ENCODE measurements around the gene KMT2A.

DNA sequence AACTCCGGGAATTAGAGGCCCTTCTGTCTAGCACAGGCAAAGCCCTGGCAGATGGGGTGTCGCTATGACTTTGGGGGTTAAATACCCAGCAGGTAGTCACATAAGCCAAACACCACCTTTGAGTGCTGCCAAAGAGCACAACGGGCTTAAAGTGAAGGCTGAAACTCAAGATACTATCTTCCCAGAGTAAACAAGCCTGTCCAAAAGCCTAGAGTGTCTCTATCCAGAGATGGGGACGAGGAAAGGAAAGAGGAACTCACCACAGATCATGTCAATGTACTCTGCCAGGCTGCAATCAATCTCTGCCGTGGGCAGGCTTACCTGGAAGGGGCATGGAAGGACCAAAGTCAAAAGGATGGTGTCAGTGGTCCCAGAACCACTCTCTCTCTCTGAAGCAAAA lies 109.2 kb downstream of the KMT2A start:
- TF ChIP-seq, protein P1, sequence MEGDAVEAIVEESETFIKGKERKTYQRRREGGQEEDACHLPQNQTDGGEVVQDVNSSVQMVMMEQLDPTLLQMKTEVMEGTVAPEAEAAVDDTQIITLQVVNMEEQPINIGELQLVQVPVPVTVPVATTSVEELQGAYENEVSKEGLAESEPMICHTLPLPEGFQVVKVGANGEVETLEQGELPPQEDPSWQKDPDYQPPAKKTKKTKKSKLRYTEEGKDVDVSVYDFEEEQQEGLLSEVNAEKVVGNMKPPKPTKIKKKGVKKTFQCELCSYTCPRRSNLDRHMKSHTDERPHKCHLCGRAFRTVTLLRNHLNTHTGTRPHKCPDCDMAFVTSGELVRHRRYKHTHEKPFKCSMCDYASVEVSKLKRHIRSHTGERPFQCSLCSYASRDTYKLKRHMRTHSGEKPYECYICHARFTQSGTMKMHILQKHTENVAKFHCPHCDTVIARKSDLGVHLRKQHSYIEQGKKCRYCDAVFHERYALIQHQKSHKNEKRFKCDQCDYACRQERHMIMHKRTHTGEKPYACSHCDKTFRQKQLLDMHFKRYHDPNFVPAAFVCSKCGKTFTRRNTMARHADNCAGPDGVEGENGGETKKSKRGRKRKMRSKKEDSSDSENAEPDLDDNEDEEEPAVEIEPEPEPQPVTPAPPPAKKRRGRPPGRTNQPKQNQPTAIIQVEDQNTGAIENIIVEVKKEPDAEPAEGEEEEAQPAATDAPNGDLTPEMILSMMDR (IDR thresholded peaks at IDR 0.05): no peak
- TF ChIP-seq PBX3 (IDR thresholded peaks at IDR 0.05) (no peak), EP300 (IDR thresholded peaks at IDR 0.05) (no peak), POLR2A (IDR thresholded peaks at IDR 0.05; ENCODE audit: low read length) (no peak), HOXA7 (CRISPR knock-in tag; IDR thresholded peaks at IDR 0.05) (no peak), ZFP36 (IDR thresholded peaks at IDR 0.05; ENCODE audit: borderline replicate concordance, partially characterized antibody) (no peak), ZC3H11A (IDR thresholded peaks at IDR 0.05) (no peak)
- TF ChIP-seq, protein P2, sequence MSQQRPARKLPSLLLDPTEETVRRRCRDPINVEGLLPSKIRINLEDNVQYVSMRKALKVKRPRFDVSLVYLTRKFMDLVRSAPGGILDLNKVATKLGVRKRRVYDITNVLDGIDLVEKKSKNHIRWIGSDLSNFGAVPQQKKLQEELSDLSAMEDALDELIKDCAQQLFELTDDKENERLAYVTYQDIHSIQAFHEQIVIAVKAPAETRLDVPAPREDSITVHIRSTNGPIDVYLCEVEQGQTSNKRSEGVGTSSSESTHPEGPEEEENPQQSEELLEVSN (IDR thresholded peaks at IDR 0.05; ENCODE audit: borderline replicate concordance, low read depth): no peak
- TF ChIP-seq, protein P3, sequence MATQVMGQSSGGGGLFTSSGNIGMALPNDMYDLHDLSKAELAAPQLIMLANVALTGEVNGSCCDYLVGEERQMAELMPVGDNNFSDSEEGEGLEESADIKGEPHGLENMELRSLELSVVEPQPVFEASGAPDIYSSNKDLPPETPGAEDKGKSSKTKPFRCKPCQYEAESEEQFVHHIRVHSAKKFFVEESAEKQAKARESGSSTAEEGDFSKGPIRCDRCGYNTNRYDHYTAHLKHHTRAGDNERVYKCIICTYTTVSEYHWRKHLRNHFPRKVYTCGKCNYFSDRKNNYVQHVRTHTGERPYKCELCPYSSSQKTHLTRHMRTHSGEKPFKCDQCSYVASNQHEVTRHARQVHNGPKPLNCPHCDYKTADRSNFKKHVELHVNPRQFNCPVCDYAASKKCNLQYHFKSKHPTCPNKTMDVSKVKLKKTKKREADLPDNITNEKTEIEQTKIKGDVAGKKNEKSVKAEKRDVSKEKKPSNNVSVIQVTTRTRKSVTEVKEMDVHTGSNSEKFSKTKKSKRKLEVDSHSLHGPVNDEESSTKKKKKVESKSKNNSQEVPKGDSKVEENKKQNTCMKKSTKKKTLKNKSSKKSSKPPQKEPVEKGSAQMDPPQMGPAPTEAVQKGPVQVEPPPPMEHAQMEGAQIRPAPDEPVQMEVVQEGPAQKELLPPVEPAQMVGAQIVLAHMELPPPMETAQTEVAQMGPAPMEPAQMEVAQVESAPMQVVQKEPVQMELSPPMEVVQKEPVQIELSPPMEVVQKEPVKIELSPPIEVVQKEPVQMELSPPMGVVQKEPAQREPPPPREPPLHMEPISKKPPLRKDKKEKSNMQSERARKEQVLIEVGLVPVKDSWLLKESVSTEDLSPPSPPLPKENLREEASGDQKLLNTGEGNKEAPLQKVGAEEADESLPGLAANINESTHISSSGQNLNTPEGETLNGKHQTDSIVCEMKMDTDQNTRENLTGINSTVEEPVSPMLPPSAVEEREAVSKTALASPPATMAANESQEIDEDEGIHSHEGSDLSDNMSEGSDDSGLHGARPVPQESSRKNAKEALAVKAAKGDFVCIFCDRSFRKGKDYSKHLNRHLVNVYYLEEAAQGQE (IDR thresholded peaks at IDR 0.05): no peak
- TF ChIP-seq, protein P4, sequence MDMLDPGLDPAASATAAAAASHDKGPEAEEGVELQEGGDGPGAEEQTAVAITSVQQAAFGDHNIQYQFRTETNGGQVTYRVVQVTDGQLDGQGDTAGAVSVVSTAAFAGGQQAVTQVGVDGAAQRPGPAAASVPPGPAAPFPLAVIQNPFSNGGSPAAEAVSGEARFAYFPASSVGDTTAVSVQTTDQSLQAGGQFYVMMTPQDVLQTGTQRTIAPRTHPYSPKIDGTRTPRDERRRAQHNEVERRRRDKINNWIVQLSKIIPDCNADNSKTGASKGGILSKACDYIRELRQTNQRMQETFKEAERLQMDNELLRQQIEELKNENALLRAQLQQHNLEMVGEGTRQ (IDR thresholded peaks at IDR 0.05): no peak
